Cardiac fibroblast (primary cell): ENCODE data around the gene TMEM63A.

Source experiments
- DNase-seq, 2 donors: peaks; one replicate each; pipeline versions ENCODE4 v3.0.0 to v3.0.0-alpha.2; 2010; ENCODE audit warnings: low read depth in 2 of 2
- H3K4me3 ChIP-seq, 2 donors: replicated peaks in 1 of 2; 1 replicate in 1 of 2; 2 replicates in 1 of 2; pipeline ENCODE4 v1.5.1; 2011; ENCODE audit warnings: low read depth in 2 of 2, low read length in 2 of 2, mild to moderate bottlenecking in 2 of 2, moderate library complexity in 1 of 2
- CTCF ChIP-seq: IDR thresholded peaks from one replicate; pipeline ENCODE4 v1.5.1; 2011; ENCODE audit warnings: low read depth, mild to moderate bottlenecking, low read length, inconsistent platforms

TMEM63A gene

GRCh38 chr1:225859151-225859550 is 23.0 kb downstream of the TMEM63A start:
- H3K4me3 ChIP-seq: no peak overlapping the region
- no peak for DNase-seq
- no peak for TF ChIP-seq CTCF

GRCh38 chr1:225857256-225857655 is 24.9 kb downstream of the TMEM63A start:
- TF ChIP-seq CTCF: no peak
- no peak for DNase-seq
- no peak overlapping the region for H3K4me3 ChIP-seq

GRCh38 chr1:225855503-225856300 is 26.5 kb downstream of the TMEM63A start:
- TF ChIP-seq CTCF: no peak
- no peak for DNase-seq
- no peak overlapping the region for H3K4me3 ChIP-seq

GRCh38 chr1:225853441-225853840 is 28.7 kb downstream of the TMEM63A start:
- no peak overlapping the region for H3K4me3 ChIP-seq
- no peak for TF ChIP-seq CTCF
- no peak for DNase-seq

GRCh38 chr1:225852413-225853124 is 29.6 kb downstream of the TMEM63A start:
- no peak for DNase-seq
- no peak overlapping the region for H3K4me3 ChIP-seq
- TF ChIP-seq CTCF: no peak

- no peak overlapping the region for H3K4me3 ChIP-seq
- no peak for TF ChIP-seq CTCF
- no peak for DNase-seq
Observed at GRCh38 chr1:225851805-225852204, 30.4 kb downstream of the TMEM63A start.
